HG02884 (cell line): ENCODE data around the gene PLXNB1.
"Not testable (repeated sequence)": the region's sequence is repeated elsewhere in the genome, so short reads cannot be mapped to it uniquely, and the experiment has no call there.

Source experiments
- ATAC-seq: cut with Tn5 transposase; IDR thresholded peaks from one replicate; pipeline ENCODE4 v1.9.1; 2021; ENCODE audit warnings: mild to moderate bottlenecking, moderate library complexity; ENCODE audit not compliant: unreplicated experiment

PLXNB1 gene

GRCh38 chr3:48429960-48430707 is at the start of gene PLXNB1:
TSS of gene PLXNB1 (minus strand) at chr3:48430086. CDS start at chr3:48424611, 5,475 bp downstream.
- ATAC-seq, result no peak

- ATAC-seq, result no peak
Measured at GRCh38 chr3:48478626-48479555, 49.0 kb upstream of the PLXNB1 start.

GRCh38 chr3:48477959-48478520 is 48.2 kb upstream of the PLXNB1 start:
- ATAC-seq, result no peak

GRCh38 chr3:48476426-48477053 is 46.7 kb upstream of the PLXNB1 start:
- ATAC-seq, result no peak

GRCh38 chr3:48475188-48475587 is 45.3 kb upstream of the PLXNB1 start:
- no peak for ATAC-seq

GRCh38 chr3:48474619-48475018 is 44.7 kb upstream of the PLXNB1 start:
- no peak for ATAC-seq

- not testable (repeated sequence) for ATAC-seq
Measured at GRCh38 chr3:48474031-48474430, 44.1 kb upstream of the PLXNB1 start.

GRCh38 chr3:48473617-48473952 is 43.7 kb upstream of the PLXNB1 start:
- ATAC-seq, result no peak

- ATAC-seq, result peak; percentile 69
Measured at GRCh38 chr3:48472923-48473616, 43.2 kb upstream of the PLXNB1 start.

- peak; percentile 27 for ATAC-seq
Measured at GRCh38 chr3:48472673-48472922, 42.7 kb upstream of the PLXNB1 start.

- ATAC-seq, result no peak
Measured at GRCh38 chr3:48470286-48470685, 40.4 kb upstream of the PLXNB1 start.

- no peak for ATAC-seq
Measured at GRCh38 chr3:48469046-48469915, 39.4 kb upstream of the PLXNB1 start.

GRCh38 chr3:48468329-48468731 is 38.4 kb upstream of the PLXNB1 start:
- ATAC-seq, result no peak

GRCh38 chr3:48467473-48468267 is 37.8 kb upstream of the PLXNB1 start:
- ATAC-seq, result no peak

GRCh38 chr3:48467110-48467454 is 37.2 kb upstream of the PLXNB1 start:
- no peak for ATAC-seq

GRCh38 chr3:48466386-48467109 is 36.7 kb upstream of the PLXNB1 start:
- peak; percentile 19 for ATAC-seq

GRCh38 chr3:48465531-48466378 is 35.9 kb upstream of the PLXNB1 start:
- ATAC-seq, result peak; percentile 79

GRCh38 chr3:48465237-48465530 is 35.3 kb upstream of the PLXNB1 start:
- no peak for ATAC-seq
